OCI-LY7 (cell line): ENCODE data around the gene ADSS2. TPM values are rescaled to one million over a fixed set of nuclear protein-coding genes. Genes with fewer than 3 reads are reported as not detected.

ENCODE experiments used
- BruUV-seq: library from RNA; stranded (reverse); fragments of 400-500 nt; replicated peaks from 2 replicates; lab custom pipeline; 2021; lab: Mats Ljungman, UMichigan
- CTCF ChIA-PET: fragments of 300-600 bp; sonication (Branson Sonifier 250); formaldehyde crosslinking; loops from one replicate; lab custom pipeline; 2022; ENCODE audit warnings: antibody characterized with exemption; ENCODE audit not compliant: unreplicated experiment; lab: Charles Lee
- POLR2A ChIA-PET: fragments of 300-600 bp; sonication (Branson Sonifier 250); formaldehyde crosslinking; loops from one replicate; lab custom pipeline; 2022; ENCODE audit warnings: antibody characterized with exemption; lab: Charles Lee
- DNase-seq: peaks from one replicate; pipeline ENCODE4 v3.0.0-alpha.2; 2015; ENCODE audit warnings: low spot score
- H2AFZ ChIP-seq: fragments of 200-600 bp; sonication (generic), shearing (Covaris generic); 2 replicates; pipeline ENCODE4 v1.6.1; 2014; ENCODE audit warnings: mild to moderate bottlenecking, antibody characterized with exemption, low read length, moderate library complexity
- H3K27ac ChIP-seq: fragments of 200-600 bp; sonication (generic); 2 replicates; pipeline ENCODE4 v1.5.1; 2014; ENCODE audit warnings: mixed run types, low read depth, mild to moderate bottlenecking, moderate library complexity, low read length, inconsistent platforms; ENCODE audit not compliant: poor library complexity, severe bottlenecking
- H3K36me3 ChIP-seq: fragments of 200-600 bp; sonication (generic); 2 replicates; pipeline ENCODE4 v1.6.1; 2014; ENCODE audit warnings: mild to moderate bottlenecking, antibody characterized with exemption, low read length, moderate library complexity, mixed read lengths; ENCODE audit not compliant: insufficient read depth
- H3K4me1 ChIP-seq: fragments of 200-600 bp; sonication (generic); 2 replicates; pipeline ENCODE4 v1.5.1; 2014; ENCODE audit warnings: mild to moderate bottlenecking, low read length; ENCODE audit not compliant: insufficient read depth, poor library complexity, severe bottlenecking
- H3K4me2 ChIP-seq: fragments of 200-600 bp; sonication (generic); 2 replicates; pipeline ENCODE4 v1.6.1; 2014; ENCODE audit warnings: mild to moderate bottlenecking, low read length
- H3K4me3 ChIP-seq: fragments of 200-600 bp; sonication (generic); 2 replicates; pipeline ENCODE4 v1.5.1; 2014; ENCODE audit warnings: mild to moderate bottlenecking, low read depth, low read length; ENCODE audit not compliant: poor library complexity, severe bottlenecking
- H3K79me2 ChIP-seq: fragments of 200-600 bp; sonication (generic); 2 replicates; pipeline ENCODE4 v1.6.1; 2016; ENCODE audit warnings: low read depth, mild to moderate bottlenecking, low read length, moderate library complexity, mixed read lengths; ENCODE audit not compliant: insufficient read depth
- H3K9me2 ChIP-seq: fragments of 200-600 bp; sonication (generic); 2 replicates; pipeline ENCODE4 v1.6.1; 2016; ENCODE audit warnings: mild to moderate bottlenecking, low read length, mixed read lengths; ENCODE audit not compliant: insufficient read depth
- H3K9me3 ChIP-seq: fragments of 200-600 bp; sonication (generic); 2 replicates; pipeline ENCODE4 v1.6.1; 2014; ENCODE audit warnings: mild to moderate bottlenecking, mixed run types, low read length, mixed read lengths
- H4K20me1 ChIP-seq: fragments of 200-600 bp; sonication (generic); 2 replicates; pipeline ENCODE4 v1.6.1; 2014; ENCODE audit warnings: mild to moderate bottlenecking, antibody characterized with exemption, low read length, moderate library complexity, mixed read lengths; ENCODE audit not compliant: insufficient read depth
- CTCF ChIP-seq: fragments of 200-600 bp; sonication (generic); conservative IDR thresholded peaks from 2 replicates; pipeline ENCODE4 v1.5.1; 2014; ENCODE audit warnings: mild to moderate bottlenecking, antibody characterized with exemption, low read length, moderate library complexity, mixed read lengths
- EZH2phosphoT487 ChIP-seq: fragments of 200-600 bp; sonication (generic); IDR thresholded peaks from 2 replicates; pipeline ENCODE4 v1.6.1; 2018; ENCODE audit warnings: low read depth, borderline replicate concordance, mild to moderate bottlenecking, mixed run types, antibody characterized with exemption, low read length, moderate library complexity, mixed read lengths
- intact Hi-C: fragments of 100-400 bp; cut with micrococcal nuclease; formaldehyde crosslinking; loops from one replicate; pipeline ENCODE4 v1.10.0; 2022; ENCODE audit not compliant: unreplicated experiment
- total RNA-seq, 2 experiments: library from RNA; depleted of rRNA in 1 of 2; stranded (reverse); fragments of >200 nt in 1 of 2; shearing (Covaris generic) in 1 of 2; gene quantifications; 2 replicates each; pipeline ENCODE4 v1.2.3, GENCODE V29; 2014 to 2022

Gene ADSS2
- total RNA-seq, 2 experiments from 2014 or later, result 35.2 to 54.6 TPM

GRCh38 chr1:244384066-244384465, 67.6 kb downstream of the ADSS2 start:
- no peaks in the 10 kb centered on the region for H3K79me2 ChIP-seq
- POLR2A ChIA-PET, result interaction anchor here (1.0 kb wide), 1 partner anchor 34 kb away, joined by 4 read pairs; no protein-coding TSS in a partner anchor
- H2AFZ ChIP-seq, result no peak overlapping the region
- no peak overlapping the region for H3K4me3 ChIP-seq
- no TSS peak for BruUV-seq
- CTCF ChIA-PET, result no interaction called here
- H3K36me3 ChIP-seq, result no peaks in the 10 kb centered on the region
- DNase-seq, result no peak
- no peak for TF ChIP-seq EZH2phosphoT487
- TF ChIP-seq CTCF, result no peak
- no peak overlapping the region for H3K4me2 ChIP-seq
- intact Hi-C loops, result no loop called here
- H3K27ac ChIP-seq, result no peak overlapping the region
- H3K4me1 ChIP-seq, result no peaks in the 10 kb centered on the region
- no peaks in the 10 kb centered on the region for H3K9me2 ChIP-seq
- H4K20me1 ChIP-seq, result no peaks in the 10 kb centered on the region
- H3K9me3 ChIP-seq, result no peaks in the 10 kb centered on the region

- no peak for DNase-seq
- ChIA-PET POLR2A (interaction anchor here (1.0 kb wide), 1 partner anchor 35 kb away, joined by 4 read pairs; no protein-coding TSS in a partner anchor), CTCF (no interaction called here)
- BruUV-seq, result no TSS peak
- H3K4me3 ChIP-seq, result no peak overlapping the region
- H3K9me2 ChIP-seq, result no peaks in the 10 kb centered on the region
- no peaks in the 10 kb centered on the region for H3K9me3 ChIP-seq
- H3K36me3 ChIP-seq, result no peaks in the 10 kb centered on the region
- H3K4me2 ChIP-seq, result no peak overlapping the region
- no peaks in the 10 kb centered on the region for H3K4me1 ChIP-seq
- H2AFZ ChIP-seq, result no peak overlapping the region
- no peaks in the 10 kb centered on the region for H3K79me2 ChIP-seq
- H3K27ac ChIP-seq, result no peak overlapping the region
- H4K20me1 ChIP-seq, result no peaks in the 10 kb centered on the region
- intact Hi-C loops, result no loop called here
- TF ChIP-seq EZH2phosphoT487 (no peak), CTCF (no peak)
These were observed 68.3 kb downstream of the ADSS2 start for GRCh38 chr1:244383278-244383884.

- H3K4me2 ChIP-seq, result no peak overlapping the region
- TF ChIP-seq EZH2phosphoT487, result no peak
- TF ChIP-seq CTCF, result no peak
These were observed 69.7 kb downstream of the ADSS2 start for GRCh38 chr1:244381878-244382565.

More at GRCh38 chr1:244381878-244382565, 69.7 kb downstream of the ADSS2 start:
- BruUV-seq, result no TSS peak
- POLR2A ChIA-PET, result interaction anchor here (0.6 to 1.2 kb wide), 4 partner anchors 24 to 252 kb away, joined by 3 to 4 read pairs (median 3); no protein-coding TSS in a partner anchor
- Histone ChIP-seq H3K9me2 (no peaks in the 10 kb centered on the region), H4K20me1 (no peaks in the 10 kb centered on the region), H3K9me3 (no peaks in the 10 kb centered on the region), H3K4me1 (no peaks in the 10 kb centered on the region), H3K27ac (no peak overlapping the region), H3K4me3 (no peak overlapping the region), H2AFZ (no peak overlapping the region), H3K79me2 (no peaks in the 10 kb centered on the region), H3K36me3 (no peaks in the 10 kb centered on the region)
- intact Hi-C loops, result no loop called here
- DNase-seq, result no peak
- CTCF ChIA-PET, result no interaction called here
